Calu3 (cell line): ENCODE results near the gene PSKH1. TPM values are rescaled to one million over a fixed set of nuclear protein-coding genes. Genes with fewer than 3 reads are reported as not detected.

Experiments
- BruUV-seq: library from RNA; stranded (reverse); fragments of 400-500 nt; replicated peaks from 2 replicates; lab custom pipeline; 2021; lab: Mats Ljungman, UMichigan
- CTCF ChIA-PET: fragments of 300-600 bp; sonication (Branson Sonifier 250); formaldehyde crosslinking; loops from one replicate; lab custom pipeline; 2022; ENCODE audit warnings: antibody characterized with exemption; lab: Charles Lee
- DNase-seq: peaks from one replicate; pipeline ENCODE4 v3.0.0; 2022
- H3K27ac Mint-ChIP-seq: one replicate; pipeline ENCODE4 v1.8.0; 2022; ENCODE audit warnings: mixed read lengths; ENCODE audit not compliant: unreplicated experiment
- H3K27me3 Mint-ChIP-seq: one replicate; pipeline ENCODE4 v1.8.0; 2022; ENCODE audit warnings: mixed read lengths; ENCODE audit not compliant: unreplicated experiment
- H3K36me3 Mint-ChIP-seq: one replicate; pipeline ENCODE4 v1.8.0; 2022; ENCODE audit warnings: mild to moderate bottlenecking, moderate library complexity, mixed read lengths; ENCODE audit not compliant: insufficient read depth, unreplicated experiment
- H3K4me1 Mint-ChIP-seq: one replicate; pipeline ENCODE4 v1.8.0; 2022; ENCODE audit warnings: mild to moderate bottlenecking, low read depth, mixed read lengths; ENCODE audit not compliant: unreplicated experiment
- H3K4me3 Mint-ChIP-seq: one replicate; pipeline ENCODE4 v1.8.0; 2022; ENCODE audit warnings: mild to moderate bottlenecking, low read depth, moderate library complexity, mixed read lengths; ENCODE audit not compliant: unreplicated experiment
- H3K9me3 Mint-ChIP-seq: one replicate; pipeline ENCODE4 v1.8.0; 2022; ENCODE audit warnings: low read depth, mixed read lengths; ENCODE audit not compliant: unreplicated experiment
- intact Hi-C: fragments of 100-400 bp; cut with micrococcal nuclease; formaldehyde crosslinking; loops from one replicate; pipeline ENCODE4 v1.10.0; 2022; ENCODE audit not compliant: unreplicated experiment
- total RNA-seq: library from RNA; stranded (reverse); gene quantifications from 2 replicates; pipeline ENCODE4 v1.2.3, GENCODE V29; 2022
- TF ChIP-seq, protein P1 (sequence below): fragments of 200-600 bp; IDR thresholded peaks from one replicate; pipeline ENCODE4 v1.8.0; 2022; ENCODE audit warnings: antibody characterized with exemption; ENCODE audit not compliant: unreplicated experiment

The PSKH1 gene
- total RNA-seq, 1 experiment from 2014 or later, result 41.7 TPM

DNA sequence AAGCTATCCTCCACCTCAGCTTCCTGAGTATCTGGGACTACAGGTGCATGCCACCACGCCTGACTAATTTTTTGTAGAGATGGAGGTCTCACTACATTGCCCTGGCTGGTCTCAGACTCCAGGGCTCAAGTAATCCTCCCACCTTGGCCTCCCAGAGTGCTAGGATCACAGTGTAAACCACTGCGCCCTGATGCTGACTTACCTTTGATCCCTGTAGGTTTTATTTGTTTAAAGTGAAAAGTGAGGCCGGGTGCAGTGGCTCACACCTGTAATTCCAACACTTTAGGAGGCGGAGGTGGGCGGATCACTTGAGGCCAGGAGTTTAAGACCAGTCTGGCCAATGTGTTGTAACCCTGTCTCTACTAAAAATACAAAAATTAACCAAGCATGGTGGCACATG is 8.7 kb downstream of the PSKH1 start:
- no peaks in the 10 kb centered on the region for H3K9me3 Mint-ChIP-seq
- TF ChIP-seq, protein P1, sequence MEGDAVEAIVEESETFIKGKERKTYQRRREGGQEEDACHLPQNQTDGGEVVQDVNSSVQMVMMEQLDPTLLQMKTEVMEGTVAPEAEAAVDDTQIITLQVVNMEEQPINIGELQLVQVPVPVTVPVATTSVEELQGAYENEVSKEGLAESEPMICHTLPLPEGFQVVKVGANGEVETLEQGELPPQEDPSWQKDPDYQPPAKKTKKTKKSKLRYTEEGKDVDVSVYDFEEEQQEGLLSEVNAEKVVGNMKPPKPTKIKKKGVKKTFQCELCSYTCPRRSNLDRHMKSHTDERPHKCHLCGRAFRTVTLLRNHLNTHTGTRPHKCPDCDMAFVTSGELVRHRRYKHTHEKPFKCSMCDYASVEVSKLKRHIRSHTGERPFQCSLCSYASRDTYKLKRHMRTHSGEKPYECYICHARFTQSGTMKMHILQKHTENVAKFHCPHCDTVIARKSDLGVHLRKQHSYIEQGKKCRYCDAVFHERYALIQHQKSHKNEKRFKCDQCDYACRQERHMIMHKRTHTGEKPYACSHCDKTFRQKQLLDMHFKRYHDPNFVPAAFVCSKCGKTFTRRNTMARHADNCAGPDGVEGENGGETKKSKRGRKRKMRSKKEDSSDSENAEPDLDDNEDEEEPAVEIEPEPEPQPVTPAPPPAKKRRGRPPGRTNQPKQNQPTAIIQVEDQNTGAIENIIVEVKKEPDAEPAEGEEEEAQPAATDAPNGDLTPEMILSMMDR, result no peak
- H3K27me3 Mint-ChIP-seq, result no peaks in the 10 kb centered on the region
- H3K4me1 Mint-ChIP-seq, result peaks cover 7% of the 10 kb centered on the region
- H3K27ac Mint-ChIP-seq, result no peak overlapping the region
- peaks cover 13% of the 10 kb centered on the region for H3K36me3 Mint-ChIP-seq
- CTCF ChIA-PET, result no interaction called here
- H3K4me3 Mint-ChIP-seq, result no peak overlapping the region
- intact Hi-C loops, result no loop called here
- BruUV-seq, result no TSS peak
- no peak for DNase-seq

DNA sequence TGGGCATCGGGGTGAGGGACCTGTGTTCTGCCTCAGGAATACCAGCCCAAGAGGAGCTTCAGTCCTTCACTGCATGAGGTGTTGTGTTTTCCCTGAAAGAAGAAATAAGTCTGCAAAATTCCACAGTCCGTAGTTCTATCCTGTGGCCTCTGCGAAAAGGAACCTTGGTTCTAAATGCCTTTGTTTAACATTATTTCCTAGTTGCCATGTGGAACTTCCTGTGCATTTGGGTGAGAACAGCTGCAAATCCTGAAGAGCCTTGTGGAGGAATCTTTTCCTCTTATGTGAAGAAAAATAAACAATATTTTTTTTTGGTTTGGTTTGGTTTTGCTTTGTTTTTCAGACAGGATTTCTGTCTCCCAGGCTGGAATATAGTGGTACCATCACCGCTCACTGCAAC is 9.8 kb downstream of the PSKH1 start:
- TF ChIP-seq, protein P1, result no peak
- CTCF ChIA-PET, result no interaction called here
- H3K36me3 Mint-ChIP-seq, result peaks cover 13% of the 10 kb centered on the region
- no peak for DNase-seq
- no peak overlapping the region for H3K4me3 Mint-ChIP-seq
- no peaks in the 10 kb centered on the region for H3K27me3 Mint-ChIP-seq
- no peaks in the 10 kb centered on the region for H3K9me3 Mint-ChIP-seq
- H3K27ac Mint-ChIP-seq, result no peak overlapping the region
- H3K4me1 Mint-ChIP-seq, result peaks cover 7% of the 10 kb centered on the region
- intact Hi-C loops, result no loop called here
- no TSS peak for BruUV-seq

DNA sequence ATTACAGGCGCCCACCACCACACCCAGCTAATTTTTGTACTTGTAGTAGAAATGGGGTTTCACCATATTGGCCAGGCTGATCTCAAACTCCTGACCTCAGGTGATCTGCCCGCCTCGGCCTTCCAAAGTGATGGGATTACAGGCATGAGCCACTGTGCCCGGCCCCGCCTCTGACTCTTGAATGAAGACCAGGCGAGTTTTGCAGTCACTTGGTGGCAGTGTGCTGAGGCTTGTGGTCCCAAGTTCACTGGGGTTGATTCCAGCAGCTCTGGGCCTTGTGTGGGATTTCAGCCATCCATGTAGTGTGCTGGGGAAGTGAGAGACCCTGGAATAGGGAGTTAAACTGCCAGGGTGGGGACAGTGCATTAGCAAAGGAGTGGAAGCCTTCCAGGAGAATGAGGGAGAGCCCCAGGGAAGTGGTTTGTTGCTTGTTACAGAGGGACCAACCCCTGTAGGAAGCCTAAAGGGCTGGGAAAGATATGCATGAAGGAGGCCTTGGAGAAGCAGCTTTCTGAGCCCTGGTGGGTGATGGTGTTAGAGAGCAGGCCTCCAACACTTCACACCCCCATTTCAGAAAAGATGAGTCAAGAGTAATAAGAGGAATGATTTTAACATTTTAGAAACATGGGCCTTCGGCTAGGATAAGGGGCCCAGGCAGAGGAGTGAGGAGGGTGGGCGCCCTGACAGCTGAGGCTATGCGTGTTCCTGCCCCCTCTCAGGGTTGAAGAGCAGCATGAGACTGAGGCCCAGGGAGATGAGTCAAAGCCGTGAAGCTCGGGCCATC is 14.5 kb downstream of the PSKH1 start:
- H3K4me3 Mint-ChIP-seq, result no peak overlapping the region
- H3K27ac Mint-ChIP-seq, result no peak overlapping the region
- no peaks in the 10 kb centered on the region for H3K9me3 Mint-ChIP-seq
- no TSS peak for BruUV-seq
- CTCF ChIA-PET, result interaction anchor here (0.7 kb wide), 1 partner anchor 479 kb away, joined by 4 read pairs; no protein-coding TSS in a partner anchor
- TF ChIP-seq, protein P1, result no peak
- H3K4me1 Mint-ChIP-seq, result peaks cover 7% of the 10 kb centered on the region
- intact Hi-C loops, result no loop called here
- no peaks in the 10 kb centered on the region for H3K27me3 Mint-ChIP-seq
- H3K36me3 Mint-ChIP-seq, result peaks cover 40% of the 10 kb centered on the region
- DNase-seq, result no peak

DNA sequence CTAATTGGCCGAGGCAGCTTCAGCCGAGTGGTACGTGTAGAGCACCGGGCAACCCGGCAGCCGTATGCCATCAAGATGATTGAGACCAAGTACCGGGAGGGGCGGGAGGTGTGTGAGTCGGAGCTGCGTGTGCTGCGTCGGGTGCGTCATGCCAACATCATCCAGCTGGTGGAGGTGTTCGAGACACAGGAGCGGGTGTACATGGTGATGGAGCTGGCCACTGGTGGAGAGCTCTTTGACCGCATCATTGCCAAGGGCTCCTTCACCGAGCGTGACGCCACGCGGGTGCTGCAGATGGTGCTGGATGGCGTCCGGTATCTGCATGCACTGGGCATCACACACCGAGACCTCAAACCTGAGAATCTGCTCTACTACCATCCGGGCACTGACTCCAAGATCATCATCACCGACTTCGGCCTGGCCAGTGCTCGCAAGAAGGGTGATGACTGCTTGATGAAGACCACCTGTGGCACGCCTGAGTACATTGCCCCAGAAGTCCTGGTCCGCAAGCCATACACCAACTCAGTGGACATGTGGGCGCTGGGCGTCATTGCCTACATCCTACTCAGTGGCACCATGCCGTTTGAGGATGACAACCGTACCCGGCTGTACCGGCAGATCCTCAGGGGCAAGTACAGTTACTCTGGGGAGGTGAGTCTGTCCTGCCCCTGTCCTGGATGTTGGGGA is 16.1 kb downstream of the PSKH1 start:
- TF ChIP-seq, protein P1, result no peak
- CTCF ChIA-PET, result no interaction called here
- intact Hi-C loops, result no loop called here
- BruUV-seq, result no TSS peak
- Mint-ChIP-seq H3K27ac (no peak overlapping the region), H3K27me3 (no peaks in the 10 kb centered on the region), H3K9me3 (no peaks in the 10 kb centered on the region), H3K36me3 (peaks cover 35% of the 10 kb centered on the region), H3K4me1 (peaks cover 7% of the 10 kb centered on the region), H3K4me3 (no peak overlapping the region)
- DNase-seq, result no peak
